HG03175 (cell line): ENCODE results near the gene UPF1.

ENCODE experiments used
- ATAC-seq: cut with Tn5 transposase; IDR thresholded peaks from one replicate; pipeline ENCODE4 v1.9.1; 2021; ENCODE audit warnings: mild to moderate bottlenecking, moderate library complexity; ENCODE audit not compliant: unreplicated experiment

Gene UPF1

GRCh38 chr19:18868380-18869022, 36.7 kb downstream of the UPF1 start:
- no peak for ATAC-seq

- no peak for ATAC-seq
Observed at GRCh38 chr19:18869023-18869618, 37.4 kb downstream of the UPF1 start.

GRCh38 chr19:18869781-18870530, 38.2 kb downstream of the UPF1 start:
- ATAC-seq, result no peak

GRCh38 chr19:18870531-18871172, 38.9 kb downstream of the UPF1 start:
- no peak for ATAC-seq

- ATAC-seq, result no peak
Observed at GRCh38 chr19:18871543-18871942, 39.8 kb downstream of the UPF1 start.

- no peak for ATAC-seq
Observed at GRCh38 chr19:18875726-18876125, 44.0 kb downstream of the UPF1 start.

GRCh38 chr19:18876865-18877264, 45.1 kb downstream of the UPF1 start:
- no peak for ATAC-seq

GRCh38 chr19:18878058-18878797, 46.5 kb downstream of the UPF1 start:
- ATAC-seq, result no peak

GRCh38 chr19:18878858-18879578, 47.3 kb downstream of the UPF1 start:
- ATAC-seq, result no peak

- no peak for ATAC-seq
Observed at GRCh38 chr19:18879579-18880373, 48.0 kb downstream of the UPF1 start.

GRCh38 chr19:18881491-18881890, 49.7 kb downstream of the UPF1 start:
- no peak for ATAC-seq

GRCh38 chr19:18883526-18884304, 52.0 kb downstream of the UPF1 start:
- ATAC-seq, result no peak

GRCh38 chr19:18886972-18887371, 55.2 kb downstream of the UPF1 start:
- ATAC-seq, result no peak

- ATAC-seq, result no peak
Observed at GRCh38 chr19:18889949-18890745, 58.4 kb downstream of the UPF1 start.

- ATAC-seq, result no peak
Observed at GRCh38 chr19:18893587-18894253, 62.0 kb downstream of the UPF1 start.

- no peak for ATAC-seq
Observed at GRCh38 chr19:18894254-18895037, 62.7 kb downstream of the UPF1 start.
